Suprapubic skin (tissue), 4 donors: Measurements from ENCODE around the gene HECTD1. TPM values are rescaled to one million over a fixed set of nuclear protein-coding genes. Genes with fewer than 3 reads are reported as not detected.

Experiments used
- DNase-seq, 2 donors: peaks; one replicate each; pipeline ENCODE4 v3.0.0-alpha.2; 2019; ENCODE audit warnings: low spot score in 2 of 2
- H3K27ac ChIP-seq: fragments of 200-600 bp; sonication (generic); one replicate; pipeline ENCODE4 v1.5.1; 2019
- H3K27me3 ChIP-seq: fragments of 200-600 bp; sonication (generic); one replicate; pipeline ENCODE4 v1.5.1; 2019
- H3K36me3 ChIP-seq: fragments of 200-600 bp; sonication (generic); one replicate; pipeline ENCODE4 v1.5.1; 2019
- H3K4me1 ChIP-seq: fragments of 200-600 bp; sonication (generic); one replicate; pipeline ENCODE4 v1.5.1; 2019
- H3K4me3 ChIP-seq: fragments of 200-600 bp; sonication (generic); one replicate; pipeline ENCODE4 v1.5.1; 2019; ENCODE audit warnings: mild to moderate bottlenecking
- H3K9me3 ChIP-seq: fragments of 200-600 bp; sonication (generic); one replicate; pipeline ENCODE4 v1.5.1; 2019
- CTCF ChIP-seq, 2 donors: fragments of 200-600 bp in 1 of 2; fragments of 450-650 bp in 1 of 2; sonication (generic) in 1 of 2; IDR thresholded peaks; one replicate each; pipeline ENCODE4 v1.5.1; 2016 to 2019; ENCODE audit warnings: antibody characterized with exemption in 2 of 2, mild to moderate bottlenecking in 1 of 2, moderate library complexity in 1 of 2
- EP300 ChIP-seq: sonication (generic); formaldehyde crosslinking; IDR thresholded peaks from one replicate; pipeline ENCODE4 v1.6.1; 2017; ENCODE audit warnings: antibody characterized with exemption
- POLR2A ChIP-seq, 2 donors: fragments of 450-650 bp; IDR thresholded peaks; one replicate each; pipeline ENCODE4 v1.6.1; 2017; ENCODE audit warnings: antibody characterized with exemption in 2 of 2, mild to moderate bottlenecking in 2 of 2, moderate library complexity in 2 of 2
- POLR2AphosphoS5 ChIP-seq, 3 donors: sonication (generic); formaldehyde crosslinking; IDR thresholded peaks; one replicate each; pipeline ENCODE4 v1.6.1; 2017; ENCODE audit warnings: antibody characterized with exemption in 3 of 3
- WGBS: methylation state at CpG from one replicate; pipeline ENCODE4 v1.1.5; 2018; 5-methylcytosine and 5-hydroxymethylcytosine counted together
- total RNA-seq, 4 donors: library from RNA; depleted of rRNA; stranded (reverse); fragments of >200 nt; gene quantifications; one replicate each; pipeline ENCODE4 v1.1.0, GENCODE V29; 2016

HECTD1 gene
- total RNA-seq, 4 donors from 2014 or later = 197 to 442 (median 271) TPM

DNA sequence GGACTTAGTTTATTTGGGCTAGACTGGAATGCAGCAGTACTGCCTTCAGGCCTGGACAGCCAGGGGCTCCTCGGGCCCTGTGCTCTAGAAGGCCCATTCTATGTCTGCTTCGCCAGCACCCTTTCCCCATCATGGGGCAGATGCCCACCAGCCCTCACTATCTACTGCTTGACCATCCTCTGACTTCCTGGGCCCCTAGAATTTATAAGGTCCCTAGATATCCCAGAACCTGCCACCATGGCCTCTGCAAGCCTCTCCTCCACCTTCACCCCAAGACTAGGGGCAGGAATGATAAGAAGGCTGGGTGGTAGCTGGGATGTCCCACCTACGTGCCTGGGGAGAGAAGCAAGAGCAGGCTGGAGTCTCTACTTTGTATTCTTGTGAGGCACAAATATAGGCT is 122.6 kb downstream of the HECTD1 start:
- H3K4me3 ChIP-seq = no peak overlapping the region
- H3K27me3 ChIP-seq = no peaks in the 10 kb centered on the region
- no peak for DNase-seq
- H3K27ac ChIP-seq = no peak overlapping the region
- peaks cover under 1% of the 10 kb centered on the region for H3K4me1 ChIP-seq
- 92% methylated on average over 2 of the region's 3 CpGs for WGBS
- H3K9me3 ChIP-seq = no peaks in the 10 kb centered on the region
- peaks cover 9% of the 10 kb centered on the region for H3K36me3 ChIP-seq
- TF ChIP-seq POLR2AphosphoS5 (IDR thresholded peaks at IDR 0.05) (no peak), EP300 (no peak), POLR2A (IDR thresholded peaks at IDR 0.05) (no peak), CTCF (IDR thresholded peaks at IDR 0.05) (no peak)

DNA sequence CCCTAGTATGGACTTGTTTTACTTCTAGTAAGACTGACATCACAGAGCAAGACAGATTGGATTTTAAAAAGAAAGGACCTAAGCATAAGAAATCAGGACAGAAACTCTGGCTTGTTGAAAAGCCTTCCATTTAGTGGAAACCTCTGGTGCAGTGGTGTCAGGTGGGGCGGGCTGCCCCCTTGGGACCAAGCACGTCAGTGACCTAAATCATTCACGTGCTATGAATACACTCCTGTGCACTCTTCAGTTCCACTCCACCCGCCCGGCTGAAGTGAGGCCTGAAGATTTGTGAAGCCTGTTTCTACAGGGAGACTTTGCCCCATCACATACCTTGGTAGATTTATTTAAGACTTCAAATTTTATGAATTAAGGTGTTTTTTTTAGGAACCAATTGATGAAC is 123.2 kb downstream of the HECTD1 start:
- no peak for DNase-seq
- no peaks in the 10 kb centered on the region for H3K4me1 ChIP-seq
- WGBS = 89% methylated on average over 5 of the region's 5 CpGs
- no peaks in the 10 kb centered on the region for H3K27me3 ChIP-seq
- H3K4me3 ChIP-seq = no peak overlapping the region
- no peaks in the 10 kb centered on the region for H3K9me3 ChIP-seq
- peaks cover 9% of the 10 kb centered on the region for H3K36me3 ChIP-seq
- TF ChIP-seq POLR2A (IDR thresholded peaks at IDR 0.05) (no peak), CTCF (IDR thresholded peaks at IDR 0.05) (no peak), EP300 (no peak), POLR2AphosphoS5 (IDR thresholded peaks at IDR 0.05) (no peak)
- no peak overlapping the region for H3K27ac ChIP-seq

DNA sequence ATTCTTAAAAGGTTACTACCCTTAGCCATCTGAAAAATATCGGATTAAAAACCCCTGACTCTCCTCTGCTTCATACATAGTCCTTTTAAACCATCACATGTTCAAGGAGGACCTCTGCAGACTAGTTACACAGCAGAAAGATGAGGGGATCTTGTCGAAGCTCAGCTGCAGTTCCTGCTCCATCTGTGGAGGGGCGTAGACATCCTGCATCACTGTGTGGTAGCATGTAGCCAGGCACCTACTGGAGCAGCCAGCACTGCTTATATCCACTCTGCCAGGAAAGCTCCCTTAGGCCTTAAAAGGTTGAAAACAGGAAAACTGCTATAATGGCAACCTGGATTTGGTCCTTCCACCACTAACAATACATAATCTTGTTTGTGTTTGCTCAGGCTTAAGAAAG is 123.8 kb downstream of the HECTD1 start:
- no peak overlapping the region for H3K27ac ChIP-seq
- no peak for TF ChIP-seq POLR2AphosphoS5 (IDR thresholded peaks at IDR 0.05)
- TF ChIP-seq EP300 = no peak
- TF ChIP-seq CTCF (IDR thresholded peaks at IDR 0.05) = no peak
- TF ChIP-seq POLR2A (IDR thresholded peaks at IDR 0.05) = no peak
- WGBS = 91% methylated on average over 3 of the region's 3 CpGs

GRCh38 chr14:31080484-31080883 is 127.1 kb downstream of the HECTD1 start:
- no peak overlapping the region for H3K4me3 ChIP-seq
- H3K27ac ChIP-seq = no peak overlapping the region
- H3K36me3 ChIP-seq = peaks cover 9% of the 10 kb centered on the region
- DNase-seq = no peak
- 92% methylated on average over 4 of the region's 4 CpGs for WGBS
- TF ChIP-seq POLR2AphosphoS5 (IDR thresholded peaks at IDR 0.05) (no peak), POLR2A (IDR thresholded peaks at IDR 0.05) (no peak), EP300 (no peak), CTCF (IDR thresholded peaks at IDR 0.05) (no peak)
- H3K9me3 ChIP-seq = no peaks in the 10 kb centered on the region
- no peaks in the 10 kb centered on the region for H3K4me1 ChIP-seq
- H3K27me3 ChIP-seq = no peaks in the 10 kb centered on the region

More for the DNA sequence above, 123.8 kb downstream of the HECTD1 start:
- H3K4me3 ChIP-seq = no peak overlapping the region
- no peaks in the 10 kb centered on the region for H3K9me3 ChIP-seq
- H3K27me3 ChIP-seq = no peaks in the 10 kb centered on the region
- peaks cover 9% of the 10 kb centered on the region for H3K36me3 ChIP-seq
- DNase-seq = no peak
- no peaks in the 10 kb centered on the region for H3K4me1 ChIP-seq

DNA sequence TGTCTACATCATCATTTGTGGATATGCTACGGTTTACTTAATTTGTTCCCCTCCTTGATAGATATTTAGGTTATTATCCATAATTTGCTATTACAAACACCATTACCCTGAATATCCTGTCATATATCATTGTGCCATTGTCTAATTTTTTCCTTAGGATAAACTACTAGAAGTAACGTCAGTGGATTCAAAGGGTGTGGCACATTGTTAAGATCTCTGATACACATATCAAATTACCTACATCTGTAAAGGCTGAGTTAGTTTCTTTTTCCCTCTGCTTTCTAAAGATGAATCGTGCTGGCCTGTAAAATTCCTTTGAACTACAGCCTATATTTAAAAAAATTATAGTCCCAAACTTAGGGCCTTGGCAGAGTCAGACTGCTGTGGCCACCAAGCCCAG is 127.5 kb downstream of the HECTD1 start:
- H3K36me3 ChIP-seq = peaks cover 8% of the 10 kb centered on the region
- 51% methylated on average over 3 of the region's 3 CpGs for WGBS
- TF ChIP-seq CTCF (IDR thresholded peaks at IDR 0.05) (no peak), POLR2AphosphoS5 (IDR thresholded peaks at IDR 0.05) (no peak), POLR2A (IDR thresholded peaks at IDR 0.05) (no peak), EP300 (no peak)
- DNase-seq = no peak
- no peaks in the 10 kb centered on the region for H3K27me3 ChIP-seq
- H3K4me3 ChIP-seq = no peak overlapping the region
- H3K27ac ChIP-seq = no peak overlapping the region
- no peaks in the 10 kb centered on the region for H3K9me3 ChIP-seq
- no peaks in the 10 kb centered on the region for H3K4me1 ChIP-seq
